ENCODE measurements around the gene SMARCD1. TPM values are rescaled to one million over a fixed set of nuclear protein-coding genes. Genes with fewer than 3 reads are reported as not detected.

SMARCD1 gene
- polyA plus RNA-seq, 4 donors, result 18.1 to 54.1 (median 20.7) TPM

GRCh38 chr12:50059440-50060119 lies 25.6 kb upstream of the SMARCD1 start:
- FAIRE-seq, result no peak
- H3K36me3 ChIP-seq (ENCODE audit: control insufficient read depth in 3 of 3, insufficient read depth in 2 of 3, low read depth in 1 of 3, low read length in 3 of 3), result peaks cover 0 to 4% (median 0%) of the 10 kb centered on the region in 3 donors
- H3K27me3 ChIP-seq (ENCODE audit: control insufficient read depth in 3 of 3, insufficient read depth in 3 of 3, low read length in 3 of 3), result peaks cover 5 to 34% (median 5%) of the 10 kb centered on the region in 3 donors
- no peak overlapping the region for H3K27ac ChIP-seq (ENCODE audit: low read depth in 1 of 3, low read length in 2 of 3)
- 69 to 78% (median 69%) methylated on average over 12 of the region's 12 CpGs for WGBS, 3 donors
- DNase-seq, result no peak
- H3K4me3 ChIP-seq (ENCODE audit: low read depth in 1 of 3, low read length in 3 of 3), result no peak overlapping the region
- H3K4me1 ChIP-seq (ENCODE audit: control insufficient read depth in 3 of 3, insufficient read depth in 2 of 3, low read depth in 1 of 3, low read length in 2 of 3), result peaks cover 0 to 14% (median 0%) of the 10 kb centered on the region in 3 donors
- no peaks in the 10 kb centered on the region for H3K9me3 ChIP-seq (ENCODE audit: control insufficient read depth in 2 of 2, insufficient read depth in 1 of 2, low read depth in 1 of 2, low read length in 1 of 2)

- FAIRE-seq (no peak), DNase-seq (no peak)
- H3K4me3 ChIP-seq (ENCODE audit: low read depth in 1 of 3, low read length in 3 of 3), result no peak overlapping the region
- no peak overlapping the region for H3K27ac ChIP-seq (ENCODE audit: low read depth in 1 of 3, low read length in 2 of 3)
- H3K9me3 ChIP-seq (ENCODE audit: control insufficient read depth in 2 of 2, insufficient read depth in 1 of 2, low read depth in 1 of 2, low read length in 1 of 2), result no peaks in the 10 kb centered on the region
- H3K4me1 ChIP-seq (ENCODE audit: control insufficient read depth in 3 of 3, insufficient read depth in 2 of 3, low read depth in 1 of 3, low read length in 2 of 3), result peaks cover 0 to 14% (median 0%) of the 10 kb centered on the region in 3 donors
- H3K27me3 ChIP-seq (ENCODE audit: control insufficient read depth in 3 of 3, insufficient read depth in 3 of 3, low read length in 3 of 3), result peaks cover 5 to 36% (median 5%) of the 10 kb centered on the region in 3 donors
- 55 to 68% (median 65%) methylated on average over 4 of the region's 4 CpGs for WGBS, 3 donors
- H3K36me3 ChIP-seq (ENCODE audit: control insufficient read depth in 3 of 3, insufficient read depth in 2 of 3, low read depth in 1 of 3, low read length in 3 of 3), result peaks cover 0 to 4% (median 0%) of the 10 kb centered on the region in 3 donors
Measured at GRCh38 chr12:50060120-50060468, 25.0 kb upstream of the SMARCD1 start.

GRCh38 chr12:50061171-50061570 lies 24.0 kb upstream of the SMARCD1 start:
- DNase-seq, result peak; percentile 50 to 52
- no peak overlapping the region for H3K27ac ChIP-seq (ENCODE audit: low read depth in 1 of 3, low read length in 2 of 3)

GRCh38 chr12:50061946-50062686 lies 23.0 kb upstream of the SMARCD1 start:
- Histone ChIP-seq H3K27ac (ENCODE audit: low read depth in 1 of 3, low read length in 2 of 3) (no peak overlapping the region), H3K36me3 (ENCODE audit: control insufficient read depth in 3 of 3, insufficient read depth in 2 of 3, low read depth in 1 of 3, low read length in 3 of 3) (peaks cover 0 to 4% (median 0%) of the 10 kb centered on the region in 3 donors), H3K27me3 (ENCODE audit: control insufficient read depth in 3 of 3, insufficient read depth in 3 of 3, low read length in 3 of 3) (peaks cover 0 to 18% (median 0%) of the 10 kb centered on the region in 3 donors), H3K4me3 (ENCODE audit: low read depth in 1 of 3, low read length in 3 of 3) (no peak overlapping the region), H3K9me3 (ENCODE audit: control insufficient read depth in 2 of 2, insufficient read depth in 1 of 2, low read depth in 1 of 2, low read length in 1 of 2) (no peaks in the 10 kb centered on the region), H3K4me1 (ENCODE audit: control insufficient read depth in 3 of 3, insufficient read depth in 2 of 3, low read depth in 1 of 3, low read length in 2 of 3) (peaks cover 0 to 2% (median 0%) of the 10 kb centered on the region in 3 donors)
- DNase-seq, result no peak
- FAIRE-seq, result no peak
- 64 to 69% (median 65%) methylated on average over 6 of the region's 6 CpGs for WGBS, 3 donors

More at GRCh38 chr12:50061171-50061570, 24.0 kb upstream of the SMARCD1 start:
- no peak for FAIRE-seq
- no peak overlapping the region for H3K4me3 ChIP-seq (ENCODE audit: low read depth in 1 of 3, low read length in 3 of 3)
- peaks cover 0 to 9% (median 0%) of the 10 kb centered on the region in 3 donors for H3K4me1 ChIP-seq (ENCODE audit: control insufficient read depth in 3 of 3, insufficient read depth in 2 of 3, low read depth in 1 of 3, low read length in 2 of 3)
- no peaks in the 10 kb centered on the region for H3K9me3 ChIP-seq (ENCODE audit: control insufficient read depth in 2 of 2, insufficient read depth in 1 of 2, low read depth in 1 of 2, low read length in 1 of 2)
- peaks cover 0 to 4% (median 0%) of the 10 kb centered on the region in 3 donors for H3K36me3 ChIP-seq (ENCODE audit: control insufficient read depth in 3 of 3, insufficient read depth in 2 of 3, low read depth in 1 of 3, low read length in 3 of 3)
- 78 to 88% (median 79%) methylated on average over 2 of the region's 2 CpGs for WGBS, 3 donors
- peaks cover 5 to 27% (median 5%) of the 10 kb centered on the region in 3 donors for H3K27me3 ChIP-seq (ENCODE audit: control insufficient read depth in 3 of 3, insufficient read depth in 3 of 3, low read length in 3 of 3)

- Histone ChIP-seq H3K9me3 (ENCODE audit: control insufficient read depth in 2 of 2, insufficient read depth in 1 of 2, low read depth in 1 of 2, low read length in 1 of 2) (no peaks in the 10 kb centered on the region), H3K4me3 (ENCODE audit: low read depth in 1 of 3, low read length in 3 of 3) (no peak overlapping the region), H3K36me3 (ENCODE audit: control insufficient read depth in 3 of 3, insufficient read depth in 2 of 3, low read depth in 1 of 3, low read length in 3 of 3) (peaks cover 0 to 4% (median 0%) of the 10 kb centered on the region in 3 donors), H3K27me3 (ENCODE audit: control insufficient read depth in 3 of 3, insufficient read depth in 3 of 3, low read length in 3 of 3) (peaks cover 0 to 17% (median 0%) of the 10 kb centered on the region in 3 donors), H3K27ac (ENCODE audit: low read depth in 1 of 3, low read length in 2 of 3) (no peak overlapping the region), H3K4me1 (ENCODE audit: control insufficient read depth in 3 of 3, insufficient read depth in 2 of 3, low read depth in 1 of 3, low read length in 2 of 3) (no peaks in the 10 kb centered on the region)
- DNase-seq (no peak), FAIRE-seq (no peak)
- WGBS, 3 donors, result 64 to 77% (median 72%) methylated on average over 5 of the region's 5 CpGs
Measured at GRCh38 chr12:50062728-50063460, 22.2 kb upstream of the SMARCD1 start.

- 79 to 88% (median 79%) methylated on average over 3 of the region's 3 CpGs for WGBS, 3 donors
- Histone ChIP-seq H3K36me3 (ENCODE audit: control insufficient read depth in 3 of 3, insufficient read depth in 2 of 3, low read depth in 1 of 3, low read length in 3 of 3) (no peaks in the 10 kb centered on the region), H3K9me3 (ENCODE audit: control insufficient read depth in 2 of 2, insufficient read depth in 1 of 2, low read depth in 1 of 2, low read length in 1 of 2) (no peaks in the 10 kb centered on the region), H3K4me3 (ENCODE audit: low read depth in 1 of 3, low read length in 3 of 3) (no peak overlapping the region), H3K27ac (ENCODE audit: low read depth in 1 of 3, low read length in 2 of 3) (peak overlapping the region in 1 of 3 donors; percentile 55), H3K27me3 (ENCODE audit: control insufficient read depth in 3 of 3, insufficient read depth in 3 of 3, low read length in 3 of 3) (peaks cover 0 to 7% (median 0%) of the 10 kb centered on the region in 3 donors), H3K4me1 (ENCODE audit: control insufficient read depth in 3 of 3, insufficient read depth in 2 of 3, low read depth in 1 of 3, low read length in 2 of 3) (peaks cover 0 to 2% (median 0%) of the 10 kb centered on the region in 3 donors)
- no peak for FAIRE-seq
- no peak for DNase-seq
Measured at GRCh38 chr12:50065726-50066310, 19.3 kb upstream of the SMARCD1 start.

- 54 to 76% (median 76%) methylated on average over 5 of the region's 5 CpGs for WGBS, 3 donors
- H3K4me3 ChIP-seq (ENCODE audit: low read depth in 1 of 3, low read length in 3 of 3), result no peak overlapping the region
- FAIRE-seq (no peak), DNase-seq (no peak)
- H3K4me1 ChIP-seq (ENCODE audit: control insufficient read depth in 3 of 3, insufficient read depth in 2 of 3, low read depth in 1 of 3, low read length in 2 of 3), result peaks cover 0 to 2% (median 0%) of the 10 kb centered on the region in 3 donors
- H3K9me3 ChIP-seq (ENCODE audit: control insufficient read depth in 2 of 2, insufficient read depth in 1 of 2, low read depth in 1 of 2, low read length in 1 of 2), result no peaks in the 10 kb centered on the region
- H3K36me3 ChIP-seq (ENCODE audit: control insufficient read depth in 3 of 3, insufficient read depth in 2 of 3, low read depth in 1 of 3, low read length in 3 of 3), result no peaks in the 10 kb centered on the region
- H3K27me3 ChIP-seq (ENCODE audit: control insufficient read depth in 3 of 3, insufficient read depth in 3 of 3, low read length in 3 of 3), result peaks cover 0 to 7% (median 0%) of the 10 kb centered on the region in 3 donors
- H3K27ac ChIP-seq (ENCODE audit: low read depth in 1 of 3, low read length in 2 of 3), result peak overlapping the region in 1 of 3 donors; percentile 55
Measured at GRCh38 chr12:50066402-50066801, 18.7 kb upstream of the SMARCD1 start.

GRCh38 chr12:50069069-50069468 lies 16.1 kb upstream of the SMARCD1 start:
- Histone ChIP-seq H3K4me1 (ENCODE audit: control insufficient read depth in 3 of 3, insufficient read depth in 2 of 3, low read depth in 1 of 3, low read length in 2 of 3) (peaks cover 0 to 2% (median 0%) of the 10 kb centered on the region in 3 donors), H3K36me3 (ENCODE audit: control insufficient read depth in 3 of 3, insufficient read depth in 2 of 3, low read depth in 1 of 3, low read length in 3 of 3) (no peaks in the 10 kb centered on the region), H3K4me3 (ENCODE audit: low read depth in 1 of 3, low read length in 3 of 3) (no peak overlapping the region), H3K9me3 (ENCODE audit: control insufficient read depth in 2 of 2, insufficient read depth in 1 of 2, low read depth in 1 of 2, low read length in 1 of 2) (no peaks in the 10 kb centered on the region), H3K27me3 (ENCODE audit: control insufficient read depth in 3 of 3, insufficient read depth in 3 of 3, low read length in 3 of 3) (peaks cover 0 to 3% (median 0%) of the 10 kb centered on the region in 3 donors), H3K27ac (ENCODE audit: low read depth in 1 of 3, low read length in 2 of 3) (no peak overlapping the region)
- DNase-seq (no peak), FAIRE-seq (no peak)
- 91 to 94% (median 92%) methylated on average over 5 of the region's 5 CpGs for WGBS, 3 donors
